Stimulated activated naive CD8-positive, alpha-beta T cell treated with anti-CD3 and anti-CD28 coated beads, Interleukin-15, Interleukin-2, amounts not matched to agents 100 ng/mL and 50 ng/mL, for 24 hours (primary cell): Measurements from ENCODE around the gene F13A1.

Source experiments
- H3K27ac Mint-ChIP-seq: one replicate; pipeline ENCODE4 v1.8.0; 2021; ENCODE audit warnings: mild to moderate bottlenecking, mixed read lengths
- H3K27me3 Mint-ChIP-seq: one replicate; pipeline ENCODE4 v1.8.0; 2021; ENCODE audit warnings: mixed read lengths
- H3K36me3 Mint-ChIP-seq: one replicate; pipeline ENCODE4 v1.8.0; 2021; ENCODE audit warnings: low read depth, mixed read lengths
- H3K4me1 Mint-ChIP-seq: one replicate; pipeline ENCODE4 v1.8.0; 2021; ENCODE audit warnings: low read depth, mixed read lengths
- H3K4me3 Mint-ChIP-seq: one replicate; pipeline ENCODE4 v1.8.0; 2021; ENCODE audit warnings: mild to moderate bottlenecking, mixed read lengths
- H3K9me3 Mint-ChIP-seq: one replicate; pipeline ENCODE4 v1.8.0; 2021; ENCODE audit warnings: mixed read lengths

Gene F13A1

DNA sequence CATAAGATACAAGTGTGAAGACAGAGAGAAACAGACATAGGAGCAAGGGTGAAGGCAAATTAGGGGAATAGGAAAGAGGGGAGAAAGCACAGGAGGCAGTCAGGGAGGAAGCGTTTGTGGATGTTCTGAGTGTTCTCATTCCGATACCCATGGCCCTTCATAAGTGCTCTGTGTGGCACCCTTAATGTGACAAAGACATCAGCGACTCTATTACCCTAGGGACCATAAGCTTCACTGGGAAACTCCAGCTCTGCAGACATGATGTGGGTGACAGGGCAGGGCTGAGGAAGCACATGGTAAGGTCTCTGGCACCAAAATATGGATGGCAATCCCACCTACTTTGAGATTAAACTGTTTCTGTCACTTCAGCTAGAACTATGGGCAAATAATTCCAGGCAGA is 33.0 kb downstream of the F13A1 start:
- no peaks in the 10 kb centered on the region for H3K9me3 Mint-ChIP-seq
- H3K27ac Mint-ChIP-seq: no peak overlapping the region
- no peaks in the 10 kb centered on the region for H3K36me3 Mint-ChIP-seq
- H3K4me1 Mint-ChIP-seq: no peaks in the 10 kb centered on the region
- H3K27me3 Mint-ChIP-seq: peaks cover 17% of the 10 kb centered on the region
- no peak overlapping the region for H3K4me3 Mint-ChIP-seq

DNA sequence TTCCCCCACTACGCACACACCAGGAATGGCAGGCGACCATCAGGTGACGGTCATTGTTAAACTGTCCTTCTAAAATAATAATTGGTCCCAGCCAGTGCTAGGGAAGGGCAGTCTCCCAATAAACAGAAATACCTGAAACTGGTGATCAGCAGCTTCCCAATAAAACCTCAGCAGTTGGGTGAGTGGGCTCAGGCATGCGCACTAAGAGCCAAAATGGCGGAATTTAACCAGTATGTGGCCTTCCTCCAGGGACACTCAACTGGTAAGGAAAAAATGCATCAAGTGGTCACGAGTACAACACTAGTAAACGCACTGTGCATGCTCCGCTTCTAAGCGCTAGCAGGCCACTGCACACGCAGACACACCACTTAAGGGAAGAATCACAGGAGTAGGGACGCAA is 34.8 kb downstream of the F13A1 start:
- Mint-ChIP-seq H3K4me1 (no peaks in the 10 kb centered on the region), H3K27ac (no peak overlapping the region), H3K9me3 (no peaks in the 10 kb centered on the region), H3K36me3 (no peaks in the 10 kb centered on the region), H3K4me3 (no peak overlapping the region), H3K27me3 (peaks cover 4% of the 10 kb centered on the region)

GRCh38 chr6:6284221-6284966 is 36.1 kb downstream of the F13A1 start:
- no peak overlapping the region for H3K27ac Mint-ChIP-seq
- no peaks in the 10 kb centered on the region for H3K36me3 Mint-ChIP-seq
- H3K27me3 Mint-ChIP-seq: peaks cover 4% of the 10 kb centered on the region
- no peaks in the 10 kb centered on the region for H3K9me3 Mint-ChIP-seq
- H3K4me3 Mint-ChIP-seq: no peak overlapping the region
- no peaks in the 10 kb centered on the region for H3K4me1 Mint-ChIP-seq

- Mint-ChIP-seq H3K27ac (no peak overlapping the region), H3K4me3 (no peak overlapping the region), H3K4me1 (no peaks in the 10 kb centered on the region)
These were observed 36.7 kb downstream of the F13A1 start for GRCh38 chr6:6283746-6284145.

DNA sequence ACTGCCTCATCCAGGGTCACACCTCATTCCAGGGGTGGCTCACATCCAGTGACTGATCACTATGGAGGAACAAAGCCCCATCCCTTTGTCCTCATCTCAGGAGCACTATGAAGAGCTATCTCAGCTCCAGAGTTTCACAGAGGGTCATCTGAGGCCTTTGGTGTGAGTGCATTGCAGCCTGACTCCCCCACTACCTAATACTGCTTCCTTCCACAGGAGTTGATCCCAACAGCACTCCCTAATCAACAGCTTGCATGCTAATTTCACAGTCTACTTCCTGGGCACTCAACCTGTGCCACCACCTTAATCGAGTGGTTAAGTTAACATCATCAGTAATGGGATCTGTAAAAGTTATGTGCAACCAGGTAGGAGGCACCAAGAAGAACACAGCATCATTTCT is 37.7 kb downstream of the F13A1 start:
- Mint-ChIP-seq H3K4me1 (no peaks in the 10 kb centered on the region), H3K27me3 (peaks cover 15% of the 10 kb centered on the region), H3K36me3 (no peaks in the 10 kb centered on the region), H3K27ac (no peak overlapping the region), H3K4me3 (no peak overlapping the region), H3K9me3 (no peaks in the 10 kb centered on the region)

More at GRCh38 chr6:6283746-6284145, 36.7 kb downstream of the F13A1 start:
- no peaks in the 10 kb centered on the region for H3K9me3 Mint-ChIP-seq
- H3K27me3 Mint-ChIP-seq: peaks cover 4% of the 10 kb centered on the region
- H3K36me3 Mint-ChIP-seq: no peaks in the 10 kb centered on the region

- peaks cover 33% of the 10 kb centered on the region for H3K27me3 Mint-ChIP-seq
- H3K4me3 Mint-ChIP-seq: no peak overlapping the region
- no peaks in the 10 kb centered on the region for H3K9me3 Mint-ChIP-seq
- H3K4me1 Mint-ChIP-seq: no peaks in the 10 kb centered on the region
- no peaks in the 10 kb centered on the region for H3K36me3 Mint-ChIP-seq
- no peak overlapping the region for H3K27ac Mint-ChIP-seq
These were observed 43.0 kb downstream of the F13A1 start for GRCh38 chr6:6277413-6277812.

GRCh38 chr6:6270948-6271535 is 49.4 kb downstream of the F13A1 start:
- Mint-ChIP-seq H3K36me3 (no peaks in the 10 kb centered on the region), H3K27me3 (peaks cover 30% of the 10 kb centered on the region), H3K9me3 (no peaks in the 10 kb centered on the region), H3K27ac (no peak overlapping the region), H3K4me3 (no peak overlapping the region), H3K4me1 (no peaks in the 10 kb centered on the region)

DNA sequence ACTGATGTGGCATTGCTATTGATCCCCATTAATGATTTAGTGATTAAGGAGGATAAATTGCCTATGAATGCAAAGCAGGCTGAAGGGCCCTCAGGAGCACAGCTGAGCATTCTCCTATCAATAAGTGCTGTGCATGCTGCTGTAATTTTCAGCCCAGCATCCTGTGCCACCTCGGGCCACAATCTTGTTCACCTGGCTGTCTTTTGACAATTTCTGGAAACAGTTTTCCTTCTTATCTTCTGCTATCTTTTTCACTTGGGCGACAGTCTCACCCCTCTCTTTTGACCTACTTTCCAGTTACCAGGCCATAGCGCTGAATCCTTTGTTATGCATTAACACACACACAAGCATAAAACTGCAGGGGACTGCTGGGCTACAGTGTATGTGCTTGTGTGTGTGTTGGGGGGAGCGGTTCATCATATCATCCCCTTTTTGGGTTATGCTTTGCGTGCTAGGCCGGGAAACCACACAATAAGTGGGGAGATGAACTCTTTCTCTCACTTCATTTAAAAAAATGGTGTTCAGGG is 60.2 kb downstream of the F13A1 start:
- peaks cover 25% of the 10 kb centered on the region for H3K27me3 Mint-ChIP-seq
- no peaks in the 10 kb centered on the region for H3K4me1 Mint-ChIP-seq
- H3K4me3 Mint-ChIP-seq: no peak overlapping the region
- no peaks in the 10 kb centered on the region for H3K36me3 Mint-ChIP-seq
- H3K9me3 Mint-ChIP-seq: no peaks in the 10 kb centered on the region
- H3K27ac Mint-ChIP-seq: no peak overlapping the region

DNA sequence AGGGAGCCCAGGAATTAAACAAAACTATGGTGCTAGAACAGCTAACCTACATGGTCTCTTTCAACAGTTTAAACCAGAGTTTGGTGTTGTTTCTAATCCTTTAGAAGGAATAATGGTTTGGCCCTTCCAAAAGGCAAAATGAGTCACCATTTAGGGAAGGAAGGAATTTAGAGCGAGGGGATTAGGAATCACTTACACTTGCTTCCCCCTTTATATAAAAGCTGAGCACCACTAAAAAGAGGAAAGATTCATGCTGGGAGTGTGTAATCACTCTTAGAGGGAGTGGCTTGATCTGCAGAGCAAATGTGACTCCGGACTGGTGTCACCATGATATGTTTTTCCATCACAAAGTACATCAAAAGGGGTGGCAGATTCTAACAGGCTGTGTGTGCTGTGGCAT is 63.6 kb downstream of the F13A1 start:
- H3K36me3 Mint-ChIP-seq: no peaks in the 10 kb centered on the region
- no peak overlapping the region for H3K27ac Mint-ChIP-seq
- no peaks in the 10 kb centered on the region for H3K9me3 Mint-ChIP-seq
- no peaks in the 10 kb centered on the region for H3K4me1 Mint-ChIP-seq
- H3K4me3 Mint-ChIP-seq: no peak overlapping the region
- H3K27me3 Mint-ChIP-seq: peaks cover 21% of the 10 kb centered on the region

GRCh38 chr6:6256259-6256658 is 64.2 kb downstream of the F13A1 start:
- no peaks in the 10 kb centered on the region for H3K36me3 Mint-ChIP-seq

GRCh38 chr6:6251555-6252280 is 68.7 kb downstream of the F13A1 start:
- Mint-ChIP-seq H3K27ac (no peak overlapping the region), H3K9me3 (no peaks in the 10 kb centered on the region), H3K4me3 (no peak overlapping the region), H3K4me1 (no peaks in the 10 kb centered on the region), H3K27me3 (peaks cover 58% of the 10 kb centered on the region), H3K36me3 (no peaks in the 10 kb centered on the region)

More at GRCh38 chr6:6256259-6256658, 64.2 kb downstream of the F13A1 start:
- Mint-ChIP-seq H3K27ac (no peak overlapping the region), H3K9me3 (no peaks in the 10 kb centered on the region), H3K4me3 (no peak overlapping the region), H3K4me1 (no peaks in the 10 kb centered on the region), H3K27me3 (peaks cover 28% of the 10 kb centered on the region)

- no peaks in the 10 kb centered on the region for H3K36me3 Mint-ChIP-seq
These were observed 71.8 kb downstream of the F13A1 start for GRCh38 chr6:6248651-6249050.

DNA sequence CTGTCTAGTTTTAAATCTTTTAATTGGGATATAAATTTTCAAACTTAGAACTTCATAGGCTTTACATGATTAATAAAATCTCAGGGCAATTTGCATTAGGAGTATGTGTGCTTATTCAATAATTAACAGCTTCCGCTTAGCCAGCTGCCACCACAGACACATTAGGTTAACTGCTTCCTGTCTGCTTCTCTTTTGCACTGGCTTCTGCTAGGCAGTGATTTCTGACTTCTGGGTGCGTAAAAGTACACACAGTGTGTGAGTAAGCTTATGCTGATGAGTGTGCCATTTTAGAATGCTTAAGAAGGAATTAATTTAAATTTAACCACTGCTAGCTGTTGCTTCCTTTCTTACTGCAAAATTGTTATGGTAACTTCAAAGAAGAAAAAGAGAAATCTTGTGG is 73.9 kb downstream of the F13A1 start:
- Mint-ChIP-seq H3K27ac (no peak overlapping the region), H3K4me3 (no peak overlapping the region), H3K9me3 (no peaks in the 10 kb centered on the region), H3K4me1 (no peaks in the 10 kb centered on the region), H3K27me3 (peaks cover 51% of the 10 kb centered on the region), H3K36me3 (no peaks in the 10 kb centered on the region)

More at GRCh38 chr6:6248651-6249050, 71.8 kb downstream of the F13A1 start:
- Mint-ChIP-seq H3K27me3 (peaks cover 45% of the 10 kb centered on the region), H3K9me3 (no peaks in the 10 kb centered on the region), H3K27ac (no peak overlapping the region), H3K4me1 (no peaks in the 10 kb centered on the region), H3K4me3 (no peak overlapping the region)

- H3K4me1 Mint-ChIP-seq: no peaks in the 10 kb centered on the region
- H3K9me3 Mint-ChIP-seq: no peaks in the 10 kb centered on the region
- H3K27me3 Mint-ChIP-seq: peaks cover 41% of the 10 kb centered on the region
- H3K27ac Mint-ChIP-seq: no peak overlapping the region
- no peaks in the 10 kb centered on the region for H3K36me3 Mint-ChIP-seq
- H3K4me3 Mint-ChIP-seq: no peak overlapping the region
These were observed 75.8 kb downstream of the F13A1 start for GRCh38 chr6:6244624-6245023.

DNA sequence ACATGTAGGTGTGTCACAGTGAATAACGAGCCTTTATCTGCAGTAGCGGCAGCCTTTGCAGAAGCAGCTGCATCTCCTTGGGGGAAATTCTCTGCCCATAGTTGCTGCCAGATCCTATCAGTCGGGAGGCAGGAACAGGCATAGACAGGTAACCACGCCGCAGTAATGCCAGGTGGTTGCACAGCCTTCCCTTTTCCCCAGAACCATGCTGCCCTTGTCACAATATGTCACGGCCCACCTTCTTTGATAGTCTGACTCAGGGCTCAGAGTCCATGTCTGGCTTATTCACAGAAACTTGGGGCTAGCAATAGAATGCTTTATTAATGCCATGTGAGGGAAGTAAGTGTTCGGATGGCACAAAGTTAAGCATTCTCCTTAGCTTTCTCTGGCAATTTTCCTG is 76.6 kb downstream of the F13A1 start:
- H3K4me3 Mint-ChIP-seq: no peak overlapping the region
- H3K36me3 Mint-ChIP-seq: no peaks in the 10 kb centered on the region
- H3K4me1 Mint-ChIP-seq: no peaks in the 10 kb centered on the region
- peaks cover 37% of the 10 kb centered on the region for H3K27me3 Mint-ChIP-seq
- no peaks in the 10 kb centered on the region for H3K9me3 Mint-ChIP-seq
- no peak overlapping the region for H3K27ac Mint-ChIP-seq
